GM12872 (cell line): ENCODE data around the gene N4BP2L1.
A peak's percentile ranks its signal among the peaks of the same experiment; 100 is the strongest.

ENCODE experiments used
- TF ChIP-seq, protein P1 (sequence below): IDR thresholded peaks from 3 replicates; pipeline ENCODE4 v1.5.1; 2011; ENCODE audit warnings: low read depth, mild to moderate bottlenecking, low read length, moderate library complexity; ENCODE audit not compliant: insufficient read depth

The N4BP2L1 gene

DNA sequence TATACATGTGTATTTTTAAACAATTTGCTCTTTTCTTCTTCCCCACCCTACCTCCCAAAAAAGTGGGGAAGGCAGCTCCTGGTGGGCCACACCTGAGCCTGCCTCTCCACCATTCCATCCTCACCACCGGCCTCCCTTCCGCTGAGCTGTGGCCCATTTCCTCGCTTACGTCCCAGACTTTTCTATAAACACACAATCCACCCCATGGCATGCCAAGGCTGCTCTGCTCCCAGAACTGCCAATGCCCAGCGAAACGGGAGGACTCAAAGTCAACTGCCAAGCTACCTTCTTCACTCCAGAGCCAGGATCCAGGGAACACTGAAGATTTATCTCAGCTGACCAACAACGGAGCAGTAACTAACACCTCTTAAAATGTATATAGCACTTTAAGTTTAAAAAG lies 2.8 kb downstream of the N4BP2L1 start:
- TF ChIP-seq, protein P1, sequence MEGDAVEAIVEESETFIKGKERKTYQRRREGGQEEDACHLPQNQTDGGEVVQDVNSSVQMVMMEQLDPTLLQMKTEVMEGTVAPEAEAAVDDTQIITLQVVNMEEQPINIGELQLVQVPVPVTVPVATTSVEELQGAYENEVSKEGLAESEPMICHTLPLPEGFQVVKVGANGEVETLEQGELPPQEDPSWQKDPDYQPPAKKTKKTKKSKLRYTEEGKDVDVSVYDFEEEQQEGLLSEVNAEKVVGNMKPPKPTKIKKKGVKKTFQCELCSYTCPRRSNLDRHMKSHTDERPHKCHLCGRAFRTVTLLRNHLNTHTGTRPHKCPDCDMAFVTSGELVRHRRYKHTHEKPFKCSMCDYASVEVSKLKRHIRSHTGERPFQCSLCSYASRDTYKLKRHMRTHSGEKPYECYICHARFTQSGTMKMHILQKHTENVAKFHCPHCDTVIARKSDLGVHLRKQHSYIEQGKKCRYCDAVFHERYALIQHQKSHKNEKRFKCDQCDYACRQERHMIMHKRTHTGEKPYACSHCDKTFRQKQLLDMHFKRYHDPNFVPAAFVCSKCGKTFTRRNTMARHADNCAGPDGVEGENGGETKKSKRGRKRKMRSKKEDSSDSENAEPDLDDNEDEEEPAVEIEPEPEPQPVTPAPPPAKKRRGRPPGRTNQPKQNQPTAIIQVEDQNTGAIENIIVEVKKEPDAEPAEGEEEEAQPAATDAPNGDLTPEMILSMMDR: no peak

DNA sequence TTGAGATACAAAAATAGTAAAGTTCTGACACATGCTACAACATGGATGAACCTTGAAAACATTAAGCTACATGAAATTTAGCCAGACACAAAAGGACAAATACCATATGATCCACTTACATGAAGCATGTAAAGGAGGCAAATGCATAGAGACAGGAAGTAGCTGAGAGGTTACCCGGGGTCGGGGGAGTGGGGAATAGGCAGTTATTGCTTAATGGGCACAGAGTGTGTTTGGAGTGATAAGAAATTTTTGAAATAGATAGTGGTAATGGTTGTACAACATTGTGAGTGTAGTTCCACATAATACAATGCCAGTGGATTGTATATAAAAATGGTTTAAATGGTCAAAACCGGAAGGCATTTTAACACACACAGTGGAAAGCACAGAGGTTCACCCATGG lies 4.3 kb downstream of the N4BP2L1 start:
- TF ChIP-seq, protein P1: no peak

DNA sequence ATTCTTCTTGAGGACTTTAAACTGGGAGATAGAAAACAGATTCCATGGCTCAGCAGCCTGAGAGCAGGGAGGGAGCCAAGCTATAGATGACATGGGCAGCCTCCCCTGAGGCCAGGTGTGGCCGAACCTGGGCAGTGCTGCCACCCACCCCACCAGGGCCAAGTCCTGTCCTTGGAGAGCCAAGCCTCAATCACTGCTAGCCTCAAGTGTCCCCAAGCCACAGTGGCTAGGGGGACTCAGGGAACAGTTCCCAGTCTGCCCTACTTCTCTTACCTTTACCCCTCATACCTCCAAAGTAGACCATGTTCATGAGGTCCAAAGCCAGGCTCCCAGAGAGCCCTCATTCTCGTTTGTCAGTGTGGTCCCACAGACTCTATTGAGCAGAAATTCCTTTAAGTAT lies 8.1 kb downstream of the N4BP2L1 start:
- TF ChIP-seq, protein P1: no peak

DNA sequence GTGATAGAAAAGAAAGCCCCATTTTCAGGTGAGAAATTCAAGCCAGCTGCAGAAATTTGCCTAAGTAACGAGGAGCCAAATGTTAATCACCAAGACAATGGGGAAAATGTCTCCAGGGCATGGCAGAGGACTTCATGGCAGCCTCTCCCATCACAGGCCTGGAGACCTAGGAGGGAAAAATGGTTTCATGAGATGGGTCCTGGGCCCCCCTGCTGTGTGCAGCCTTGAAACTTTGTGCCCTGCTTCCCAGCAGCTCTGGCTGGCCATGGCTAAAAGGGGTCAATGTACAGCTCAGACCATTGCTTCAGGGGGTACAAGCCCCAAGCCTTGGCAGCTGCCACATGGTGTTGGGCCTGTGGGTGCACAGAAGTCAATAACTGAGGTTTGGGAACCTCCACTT lies 9.9 kb downstream of the N4BP2L1 start:
- TF ChIP-seq, protein P1: no peak

DNA sequence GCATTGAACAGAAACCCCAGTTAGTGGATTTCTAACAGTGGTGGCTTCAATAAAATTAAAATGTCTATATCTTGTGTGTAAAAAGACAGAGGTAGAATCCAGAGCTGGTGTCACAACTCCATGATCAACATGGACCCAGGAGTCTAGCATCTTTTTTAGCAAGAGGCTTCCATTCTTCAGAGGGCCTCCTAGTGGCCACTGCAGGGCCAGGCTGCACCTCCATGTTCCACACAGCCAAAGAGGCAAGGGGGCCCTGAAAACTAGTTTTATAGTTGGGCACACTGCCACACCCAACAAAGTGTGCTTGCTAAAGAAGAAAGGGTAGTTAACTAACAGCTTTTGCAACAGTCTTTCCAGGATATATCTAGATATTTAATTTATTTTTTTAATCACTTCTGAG lies 12.9 kb downstream of the N4BP2L1 start:
- TF ChIP-seq, protein P1: peak; percentile 62

DNA sequence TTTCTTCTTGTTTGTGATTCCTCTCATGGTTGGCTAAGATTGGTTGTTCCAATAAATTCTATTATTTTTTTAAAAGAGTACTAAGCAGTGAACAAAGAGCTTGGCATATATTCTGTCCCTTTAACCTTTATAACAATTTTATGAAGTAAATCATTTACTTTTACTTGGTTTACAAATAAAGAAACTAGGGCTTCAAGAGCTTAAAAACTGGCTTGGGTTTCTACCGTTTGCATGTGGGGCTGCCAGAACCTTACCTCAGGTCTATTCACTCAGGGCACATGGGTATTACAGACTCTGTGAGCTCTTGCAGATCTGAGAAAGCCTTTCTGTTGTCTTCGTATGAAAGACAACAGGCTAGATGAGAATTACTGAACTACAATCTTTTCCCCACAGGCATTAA lies 13.3 kb downstream of the N4BP2L1 start:
- TF ChIP-seq, protein P1: no peak

DNA sequence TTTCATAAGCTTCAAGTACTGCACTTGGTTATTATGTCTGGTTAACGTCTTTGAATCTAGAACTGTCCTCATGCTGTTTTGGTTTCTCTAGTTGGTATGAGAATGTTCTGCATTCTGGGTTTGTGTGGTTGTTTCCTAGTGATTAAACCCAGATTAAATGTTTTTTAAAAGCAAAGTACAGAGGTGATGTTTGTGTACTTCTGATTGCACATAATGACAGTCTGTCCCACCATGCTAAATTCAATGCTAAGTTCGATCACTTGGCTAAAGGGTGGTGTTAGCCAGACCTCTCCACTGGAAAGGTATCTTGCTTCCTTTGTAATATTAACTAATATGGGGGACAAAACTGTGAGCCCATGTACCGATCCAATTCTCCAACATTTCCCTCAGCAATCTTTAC lies 14.6 kb downstream of the N4BP2L1 start:
- TF ChIP-seq, protein P1: no peak
